Activated T-helper 1 cell treated with anti-CD3 and anti-CD28 coated beads, Interleukin-12 subunit alpha, Interleukin-12 subunit beta, Interleukin-2, Interleukin-4 antibody, amounts not matched to agents 30 ng/mL and 10 ng/mL and 1 ng/mL, durations not matched to agents 14 hours and 24 hours and 36 hours (primary cell): ENCODE results near the gene ENTPD6. TPM values are rescaled to one million over a fixed set of nuclear protein-coding genes. Genes with fewer than 3 reads are reported as not detected.
A peak's percentile ranks its signal among the peaks of the same experiment; 100 is the strongest.

ENCODE experiments used
- DNase-seq: peaks from one replicate; pipeline ENCODE4 v3.0.0; 2021; ENCODE audit warnings: low spot score
- H3K27ac Mint-ChIP-seq: one replicate; pipeline ENCODE4 v1.8.0; 2021; ENCODE audit warnings: mild to moderate bottlenecking, mixed read lengths
- H3K27me3 Mint-ChIP-seq: one replicate; pipeline ENCODE4 v1.8.0; 2022; ENCODE audit warnings: mild to moderate bottlenecking, moderate library complexity, mixed read lengths; ENCODE audit not compliant: insufficient read depth
- H3K36me3 Mint-ChIP-seq: one replicate; pipeline ENCODE4 v1.8.0; 2021; ENCODE audit warnings: low read depth, mixed read lengths
- H3K4me1 Mint-ChIP-seq: one replicate; pipeline ENCODE4 v1.8.0; 2021; ENCODE audit warnings: low read depth, mixed read lengths
- H3K4me3 Mint-ChIP-seq: one replicate; pipeline ENCODE4 v1.8.0; 2021; ENCODE audit warnings: mild to moderate bottlenecking, moderate library complexity, mixed read lengths
- H3K9me3 Mint-ChIP-seq: one replicate; pipeline ENCODE4 v1.8.0; 2021; ENCODE audit warnings: mixed read lengths
- intact Hi-C: fragments of 100-400 bp; cut with micrococcal nuclease; formaldehyde crosslinking; loops from one replicate; pipeline ENCODE4 v1.15.1; 2024
- total RNA-seq: library from RNA; stranded (reverse); gene quantifications from 2 replicates; pipeline ENCODE4 v1.2.3, GENCODE V29; 2022

Gene ENTPD6
- total RNA-seq, 1 donor from 2014 or later, result 43.5 TPM

- Mint-ChIP-seq H3K4me3 (no peak overlapping the region), H3K27me3 (no peaks in the 10 kb centered on the region), H3K27ac (no peak overlapping the region), H3K9me3 (no peaks in the 10 kb centered on the region), H3K4me1 (no peaks in the 10 kb centered on the region), H3K36me3 (peaks cover 8% of the 10 kb centered on the region)
- intact Hi-C loops, result no loop called here
- no peak for DNase-seq
Measured at GRCh38 chr20:25216199-25216945, 20.9 kb downstream of the ENTPD6 start.

- no peak for DNase-seq
- H3K36me3 Mint-ChIP-seq, result peaks cover 8% of the 10 kb centered on the region
- H3K27me3 Mint-ChIP-seq, result no peaks in the 10 kb centered on the region
- H3K4me3 Mint-ChIP-seq, result no peak overlapping the region
- no peak overlapping the region for H3K27ac Mint-ChIP-seq
- no peaks in the 10 kb centered on the region for H3K4me1 Mint-ChIP-seq
- no peaks in the 10 kb centered on the region for H3K9me3 Mint-ChIP-seq
- intact Hi-C loops, result no loop called here
Measured at GRCh38 chr20:25217161-25218108, 21.9 kb downstream of the ENTPD6 start.

GRCh38 chr20:25218109-25218486, 22.6 kb downstream of the ENTPD6 start:
- DNase-seq, result no peak
- Mint-ChIP-seq H3K4me3 (no peak overlapping the region), H3K27me3 (no peaks in the 10 kb centered on the region), H3K27ac (no peak overlapping the region), H3K9me3 (no peaks in the 10 kb centered on the region), H3K4me1 (peaks cover 3% of the 10 kb centered on the region), H3K36me3 (peaks cover 8% of the 10 kb centered on the region)
- intact Hi-C loops, result no loop called here

GRCh38 chr20:25218492-25218891, 23.0 kb downstream of the ENTPD6 start:
- intact Hi-C loops, result no loop called here
- H3K27ac Mint-ChIP-seq, result no peak overlapping the region
- H3K4me1 Mint-ChIP-seq, result peaks cover 6% of the 10 kb centered on the region
- H3K9me3 Mint-ChIP-seq, result no peaks in the 10 kb centered on the region
- DNase-seq, result no peak
- H3K36me3 Mint-ChIP-seq, result peaks cover 8% of the 10 kb centered on the region
- H3K27me3 Mint-ChIP-seq, result no peaks in the 10 kb centered on the region
- H3K4me3 Mint-ChIP-seq, result no peak overlapping the region

- Mint-ChIP-seq H3K27me3 (no peaks in the 10 kb centered on the region), H3K4me1 (peaks cover 6% of the 10 kb centered on the region), H3K27ac (no peak overlapping the region), H3K9me3 (no peaks in the 10 kb centered on the region), H3K36me3 (peaks cover 8% of the 10 kb centered on the region), H3K4me3 (no peak overlapping the region)
- DNase-seq, result no peak
- intact Hi-C loops, result no loop called here
Measured at GRCh38 chr20:25219365-25219764, 23.9 kb downstream of the ENTPD6 start.

- intact Hi-C loops, result no loop called here
- Mint-ChIP-seq H3K27ac (no peak overlapping the region), H3K27me3 (no peaks in the 10 kb centered on the region), H3K9me3 (no peaks in the 10 kb centered on the region), H3K4me3 (no peak overlapping the region), H3K4me1 (peaks cover 6% of the 10 kb centered on the region), H3K36me3 (peaks cover 8% of the 10 kb centered on the region)
- no peak for DNase-seq
Measured at GRCh38 chr20:25220021-25220730, 24.7 kb downstream of the ENTPD6 start.

- Mint-ChIP-seq H3K4me3 (no peak overlapping the region), H3K27me3 (no peaks in the 10 kb centered on the region), H3K27ac (no peak overlapping the region), H3K9me3 (no peaks in the 10 kb centered on the region), H3K36me3 (peaks cover 6% of the 10 kb centered on the region), H3K4me1 (peaks cover 6% of the 10 kb centered on the region)
- DNase-seq, result no peak
- intact Hi-C loops, result no loop called here
Measured at GRCh38 chr20:25220810-25221591, 25.5 kb downstream of the ENTPD6 start.

GRCh38 chr20:25221592-25222460, 26.3 kb downstream of the ENTPD6 start:
- Mint-ChIP-seq H3K36me3 (peaks cover 6% of the 10 kb centered on the region), H3K27ac (peak overlapping the region; percentile 0), H3K27me3 (no peaks in the 10 kb centered on the region), H3K9me3 (no peaks in the 10 kb centered on the region), H3K4me1 (peaks cover 6% of the 10 kb centered on the region), H3K4me3 (no peak overlapping the region)
- intact Hi-C loops, result loop anchor here (2.0 kb wide), 1 partner anchor 25 kb away; no protein-coding TSS in a partner anchor
- DNase-seq, result no peak

GRCh38 chr20:25222461-25223178, 27.1 kb downstream of the ENTPD6 start:
- Mint-ChIP-seq H3K4me1 (peaks cover 6% of the 10 kb centered on the region), H3K4me3 (no peak overlapping the region), H3K9me3 (no peaks in the 10 kb centered on the region), H3K27me3 (no peaks in the 10 kb centered on the region), H3K36me3 (peaks cover 3% of the 10 kb centered on the region), H3K27ac (peak overlapping the region; percentile 26)
- intact Hi-C loops, result loop anchor here (1.0 to 2.0 kb wide), 2 partner anchors 15 to 24 kb away; no protein-coding TSS in a partner anchor
- DNase-seq, result no peak

- Mint-ChIP-seq H3K27me3 (no peaks in the 10 kb centered on the region), H3K9me3 (no peaks in the 10 kb centered on the region), H3K27ac (peak overlapping the region; percentile 26), H3K4me1 (peaks cover 6% of the 10 kb centered on the region), H3K36me3 (no peaks in the 10 kb centered on the region), H3K4me3 (no peak overlapping the region)
- intact Hi-C loops, result loop anchor here (1.0 to 2.0 kb wide), 2 partner anchors 14 to 24 kb away; no protein-coding TSS in a partner anchor
- DNase-seq, result no peak
Measured at GRCh38 chr20:25223179-25223661, 27.7 kb downstream of the ENTPD6 start.
